HepG2 (cell line): ENCODE data around the gene FUT1. TPM values are rescaled to one million over a fixed set of nuclear protein-coding genes. Genes with fewer than 3 reads are reported as not detected.
A peak's percentile ranks its signal among the peaks of the same experiment; 100 is the strongest.

Source experiments
- CCAR2 ChIP-seq: fragments of 200-400 bp; formaldehyde crosslinking; optimal IDR thresholded peaks from 2 replicates; pipeline ENCODE3; 2018; ENCODE audit warnings: low read depth, mild to moderate bottlenecking, low read length, moderate library complexity
- DMTF1 ChIP-seq: sonication (generic); formaldehyde crosslinking; IDR thresholded peaks from 2 replicates; pipeline ENCODE4 v1.4.0; 2020; ENCODE audit warnings: mild to moderate bottlenecking, missing genetic modification reagents
- DNMT3B ChIP-seq: conservative IDR thresholded peaks from 2 replicates; pipeline ENCODE4 v1.6.1; 2016; ENCODE audit warnings: missing biosample characterization, control low read depth
- GABPB1 ChIP-seq: IDR thresholded peaks from 2 replicates; pipeline ENCODE4 v1.6.1; 2016; ENCODE audit warnings: mild to moderate bottlenecking, missing genetic modification reagents, moderate library complexity, missing compliant biosample characterization
- GLMP ChIP-seq: sonication (generic); formaldehyde crosslinking; IDR thresholded peaks from 2 replicates; pipeline ENCODE4 v1.9.0; 2021; ENCODE audit warnings: missing genetic modification reagents, mild to moderate bottlenecking, borderline replicate concordance
- HINFP ChIP-seq: sonication (generic); formaldehyde crosslinking; IDR thresholded peaks from 2 replicates; pipeline ENCODE4 v1.4.0; 2020; ENCODE audit warnings: low read depth, mild to moderate bottlenecking, missing genetic modification reagents
- MED1 ChIP-seq: sonication (generic); formaldehyde crosslinking; IDR thresholded peaks from 2 replicates; pipeline ENCODE4 v1.4.0; 2020; ENCODE audit warnings: missing genetic modification reagents
- MXD3 ChIP-seq: IDR thresholded peaks from 2 replicates; pipeline ENCODE4 v1.6.1; 2016; ENCODE audit warnings: mild to moderate bottlenecking, missing biosample characterization, missing genetic modification reagents
- POGK ChIP-seq: sonication (generic); formaldehyde crosslinking; conservative IDR thresholded peaks from 2 replicates; pipeline ENCODE4 v1.8.0; 2022; ENCODE audit warnings: mild to moderate bottlenecking, moderate library complexity, missing genetic modification reagents
- RCOR2 ChIP-seq: IDR thresholded peaks from 2 replicates; pipeline ENCODE4 v1.6.1; 2016; ENCODE audit warnings: missing biosample characterization, missing genetic modification reagents
- RELA ChIP-seq: sonication (generic); formaldehyde crosslinking; IDR thresholded peaks from 2 replicates; pipeline ENCODE4 v1.4.0; 2020; ENCODE audit warnings: missing genetic modification reagents
- REST ChIP-seq, 2 experiments: IDR thresholded peaks; 2 replicates each; pipeline ENCODE4 v1.6.1; 2011 to 2012; ENCODE audit warnings: low read length in 2 of 2, borderline replicate concordance in 1 of 2, low read depth in 1 of 2, mild to moderate bottlenecking in 1 of 2, moderate library complexity in 1 of 2
- RFX1 ChIP-seq: fragments of 450-650 bp; IDR thresholded peaks from 2 replicates; pipeline ENCODE4 v1.6.1; 2017
- SP2 ChIP-seq: sonication (generic); formaldehyde crosslinking; IDR thresholded peaks from 2 replicates; pipeline ENCODE4 v1.5.1; 2020; ENCODE audit warnings: mild to moderate bottlenecking, missing genetic modification reagents
- ZFAT ChIP-seq: sonication (generic); formaldehyde crosslinking; conservative IDR thresholded peaks from 2 replicates; pipeline ENCODE4 v1.8.1; 2023; ENCODE audit warnings: missing genetic modification reagents, inconsistent platforms
- ZNF121 ChIP-seq: sonication (generic); formaldehyde crosslinking; IDR thresholded peaks from 2 replicates; pipeline ENCODE4 v1.5.0; 2020; ENCODE audit warnings: mild to moderate bottlenecking, missing genetic modification reagents
- ZNF251 ChIP-seq: sonication (generic); formaldehyde crosslinking; IDR thresholded peaks from 2 replicates; pipeline ENCODE4 v1.9.0; 2021; ENCODE audit warnings: mild to moderate bottlenecking, missing genetic modification reagents
- ZNF562 ChIP-seq: sonication (generic); formaldehyde crosslinking; IDR thresholded peaks from 2 replicates; pipeline ENCODE4 v1.8.0; 2022; ENCODE audit warnings: missing genetic modification reagents, borderline replicate concordance
- ZNF570 ChIP-seq: sonication (generic); formaldehyde crosslinking; IDR thresholded peaks from 2 replicates; pipeline ENCODE4 v1.4.0; 2020; ENCODE audit warnings: mild to moderate bottlenecking, missing genetic modification reagents, borderline replicate concordance
- ZNF792 ChIP-seq: IDR thresholded peaks from 2 replicates; pipeline ENCODE4 v1.6.1; 2016
- polyA plus RNA-seq, 8 experiments: library from polyadenylated mRNA; depleted of rRNA in 3 of 8; stranded (reverse) in 7 of 8; unstranded in 1 of 8; fragments of >200 nt; fragmentation: Illumina TruSeq in 4 of 8; extraction: Trizol in 4 of 8; gene quantifications; 2 replicates each; pipeline versions ENCODE4 v1.2.1 to v1.2.3, GENCODE V29; 2011 to 2016; ENCODE audit warnings: low read depth in 4 of 8, missing spikeins in 1 of 8, mixed read lengths in 1 of 8; ENCODE audit not compliant: insufficient read depth in 1 of 8
- total RNA-seq, 5 experiments: library from RNA; depleted of rRNA; stranded (reverse); fragments of >200 nt; fragmentation: Illumina TruSeq; extraction: Trizol; gene quantifications; 2 replicates each; pipeline ENCODE4 v1.2.3, GENCODE V29; 2016; ENCODE audit warnings: low read depth in 1 of 5

FUT1 gene
- total and polyA plus RNA-seq, 2 of the 13 experiments (the other 11 are each of a cell fraction or from before 2014, with no cell fraction given): 0.07 to 1.1 TPM

GRCh38 chr19:48795055-48795684, 42.7 kb upstream of the FUT1 start (continued):
- TF ChIP-seq GLMP: no peak
- no peak for TF ChIP-seq RCOR2
- TF ChIP-seq GABPB1 (CRISPR knock-in tag): peak; percentile 90
- TF ChIP-seq DNMT3B (CRISPR knock-in tag): no peak
- TF ChIP-seq RELA (CRISPR knock-in tag): no peak
- TF ChIP-seq DMTF1 (CRISPR knock-in tag): no peak
- no peak for TF ChIP-seq ZNF570 (CRISPR knock-in tag)
- no peak for TF ChIP-seq ZFAT (CRISPR knock-in tag)
- TF ChIP-seq REST (IDR thresholded peaks at IDR 0.05; ENCODE audit: borderline replicate concordance in 1 of 2, low read depth in 1 of 2, low read length in 2 of 2): no peak
- peak; percentile 54; the same call in 1 of the 2 replicates for TF ChIP-seq POGK (CRISPR knock-in tag)
- TF ChIP-seq HINFP (CRISPR knock-in tag): no peak
- TF ChIP-seq ZNF251: no peak
- TF ChIP-seq ZNF792 (CRISPR knock-in tag): no peak
- 0 out of 2 replicates have a peak, but pooled peaks have one; percentile 41 for TF ChIP-seq MED1
- peak; percentile 18; the same call in 1 of the 2 replicates for TF ChIP-seq SP2 (CRISPR knock-in tag)
- no peak for TF ChIP-seq MXD3
- TF ChIP-seq RFX1: no peak
- TF ChIP-seq CCAR2: no peak
- no peak for TF ChIP-seq ZNF121 (CRISPR knock-in tag)
- no peak for TF ChIP-seq ZNF562
